Ovary (tissue), 3 donors: ENCODE measurements around the gene IFNK.

Source experiments
- POLR2A ChIP-seq: fragments of 450-650 bp; IDR thresholded peaks from one replicate; pipeline ENCODE4 v1.6.1; 2017; ENCODE audit warnings: antibody characterized with exemption, mild to moderate bottlenecking, moderate library complexity
- TF ChIP-seq, protein P1 (sequence below), 3 donors: fragments of 450-650 bp in 2 of 3; fragments of 200-600 bp in 1 of 3; IDR thresholded peaks; one replicate each; pipeline versions ENCODE4 v1.5.1 to v1.8.0; 2016 to 2022; ENCODE audit warnings: antibody characterized with exemption in 3 of 3, mild to moderate bottlenecking in 1 of 3
- donor health status: DM: no; HTN: no; CAD: no.

GRCh38 chr9:27487128-27487640 is 36.9 kb upstream of the IFNK start:
- TF ChIP-seq, protein P1, sequence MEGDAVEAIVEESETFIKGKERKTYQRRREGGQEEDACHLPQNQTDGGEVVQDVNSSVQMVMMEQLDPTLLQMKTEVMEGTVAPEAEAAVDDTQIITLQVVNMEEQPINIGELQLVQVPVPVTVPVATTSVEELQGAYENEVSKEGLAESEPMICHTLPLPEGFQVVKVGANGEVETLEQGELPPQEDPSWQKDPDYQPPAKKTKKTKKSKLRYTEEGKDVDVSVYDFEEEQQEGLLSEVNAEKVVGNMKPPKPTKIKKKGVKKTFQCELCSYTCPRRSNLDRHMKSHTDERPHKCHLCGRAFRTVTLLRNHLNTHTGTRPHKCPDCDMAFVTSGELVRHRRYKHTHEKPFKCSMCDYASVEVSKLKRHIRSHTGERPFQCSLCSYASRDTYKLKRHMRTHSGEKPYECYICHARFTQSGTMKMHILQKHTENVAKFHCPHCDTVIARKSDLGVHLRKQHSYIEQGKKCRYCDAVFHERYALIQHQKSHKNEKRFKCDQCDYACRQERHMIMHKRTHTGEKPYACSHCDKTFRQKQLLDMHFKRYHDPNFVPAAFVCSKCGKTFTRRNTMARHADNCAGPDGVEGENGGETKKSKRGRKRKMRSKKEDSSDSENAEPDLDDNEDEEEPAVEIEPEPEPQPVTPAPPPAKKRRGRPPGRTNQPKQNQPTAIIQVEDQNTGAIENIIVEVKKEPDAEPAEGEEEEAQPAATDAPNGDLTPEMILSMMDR (IDR thresholded peaks at IDR 0.05): no peak
- TF ChIP-seq POLR2A: no peak
